GM21786 (cell line): Measurements from ENCODE around the gene ESRRG.

Source experiments
- ATAC-seq: cut with Tn5 transposase; IDR thresholded peaks from one replicate; pipeline ENCODE4 v1.9.1; 2021; ENCODE audit not compliant: unreplicated experiment

ESRRG gene

GRCh38 chr1:216723274-216723780, at the start of gene ESRRG:
TSS of gene ESRRG (minus strand) at chr1:216723429. CDS start at chr1:216723299, 130 bp downstream.
- no peak for ATAC-seq

GRCh38 chr1:216771922-216772321, 48.7 kb upstream of the ESRRG start:
- no peak for ATAC-seq

GRCh38 chr1:216766633-216767327, 43.6 kb upstream of the ESRRG start:
- ATAC-seq = no peak

GRCh38 chr1:216765346-216766300, 42.4 kb upstream of the ESRRG start:
- ATAC-seq = no peak

- ATAC-seq = no peak
Observed at GRCh38 chr1:216758161-216758560, 34.9 kb upstream of the ESRRG start.

GRCh38 chr1:216757110-216757509, 33.9 kb upstream of the ESRRG start:
- ATAC-seq = no peak

GRCh38 chr1:216750961-216751360, 27.7 kb upstream of the ESRRG start:
- no peak for ATAC-seq

- peak; percentile 50 for ATAC-seq
Observed at GRCh38 chr1:216750031-216750627, 26.9 kb upstream of the ESRRG start.

- ATAC-seq = no peak
Observed at GRCh38 chr1:216749232-216749631, 26.0 kb upstream of the ESRRG start.

GRCh38 chr1:216742625-216743024, 19.4 kb upstream of the ESRRG start:
- ATAC-seq = no peak

- no peak for ATAC-seq
Observed at GRCh38 chr1:216740331-216740730, 17.1 kb upstream of the ESRRG start.

- ATAC-seq = no peak
Observed at GRCh38 chr1:216739793-216740192, 16.6 kb upstream of the ESRRG start.

- no peak for ATAC-seq
Observed at GRCh38 chr1:216732121-216732520, 8.9 kb upstream of the ESRRG start.

GRCh38 chr1:216731562-216731961, 8.3 kb upstream of the ESRRG start:
- no peak for ATAC-seq

GRCh38 chr1:216726435-216726834, 3.2 kb upstream of the ESRRG start:
- ATAC-seq = no peak

- no peak for ATAC-seq
Observed at GRCh38 chr1:216722821-216723220, 408 bp downstream of the ESRRG start.

GRCh38 chr1:216721863-216722262, 1.4 kb downstream of the ESRRG start:
- ATAC-seq = no peak

GRCh38 chr1:216721062-216721461, 2.2 kb downstream of the ESRRG start:
- no peak for ATAC-seq

- no peak for ATAC-seq
Observed at GRCh38 chr1:216711712-216712111, 11.5 kb downstream of the ESRRG start.

GRCh38 chr1:216710598-216711333, 12.5 kb downstream of the ESRRG start:
- no peak for ATAC-seq

- ATAC-seq = no peak
Observed at GRCh38 chr1:216710055-216710454, 13.2 kb downstream of the ESRRG start.
